Fibroblast of mammary gland (primary cell): ENCODE data around the gene CD209.
"Not testable (repeated sequence)": the region's sequence is repeated elsewhere in the genome, so short reads cannot be mapped to it uniquely, and the experiment has no call there.

Source experiments
- DNase-seq: peaks from one replicate; pipeline ENCODE4 v3.0.0-alpha.2; 2010; ENCODE audit warnings: low read depth
- H3K4me3 ChIP-seq: 2 replicates; pipeline ENCODE4 v1.5.1; 2011; ENCODE audit warnings: low read depth, mild to moderate bottlenecking, low read length, moderate library complexity; ENCODE audit not compliant: control insufficient read depth
- TF ChIP-seq, protein P1 (sequence below): conservative IDR thresholded peaks from 2 replicates; pipeline ENCODE4 v1.5.1; 2011; ENCODE audit warnings: low read depth, low read length, inconsistent platforms; ENCODE audit not compliant: control insufficient read depth, insufficient read depth

CD209 gene, protein sequence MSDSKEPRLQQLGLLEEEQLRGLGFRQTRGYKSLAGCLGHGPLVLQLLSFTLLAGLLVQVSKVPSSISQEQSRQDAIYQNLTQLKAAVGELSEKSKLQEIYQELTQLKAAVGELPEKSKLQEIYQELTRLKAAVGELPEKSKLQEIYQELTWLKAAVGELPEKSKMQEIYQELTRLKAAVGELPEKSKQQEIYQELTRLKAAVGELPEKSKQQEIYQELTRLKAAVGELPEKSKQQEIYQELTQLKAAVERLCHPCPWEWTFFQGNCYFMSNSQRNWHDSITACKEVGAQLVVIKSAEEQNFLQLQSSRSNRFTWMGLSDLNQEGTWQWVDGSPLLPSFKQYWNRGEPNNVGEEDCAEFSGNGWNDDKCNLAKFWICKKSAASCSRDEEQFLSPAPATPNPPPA

DNA sequence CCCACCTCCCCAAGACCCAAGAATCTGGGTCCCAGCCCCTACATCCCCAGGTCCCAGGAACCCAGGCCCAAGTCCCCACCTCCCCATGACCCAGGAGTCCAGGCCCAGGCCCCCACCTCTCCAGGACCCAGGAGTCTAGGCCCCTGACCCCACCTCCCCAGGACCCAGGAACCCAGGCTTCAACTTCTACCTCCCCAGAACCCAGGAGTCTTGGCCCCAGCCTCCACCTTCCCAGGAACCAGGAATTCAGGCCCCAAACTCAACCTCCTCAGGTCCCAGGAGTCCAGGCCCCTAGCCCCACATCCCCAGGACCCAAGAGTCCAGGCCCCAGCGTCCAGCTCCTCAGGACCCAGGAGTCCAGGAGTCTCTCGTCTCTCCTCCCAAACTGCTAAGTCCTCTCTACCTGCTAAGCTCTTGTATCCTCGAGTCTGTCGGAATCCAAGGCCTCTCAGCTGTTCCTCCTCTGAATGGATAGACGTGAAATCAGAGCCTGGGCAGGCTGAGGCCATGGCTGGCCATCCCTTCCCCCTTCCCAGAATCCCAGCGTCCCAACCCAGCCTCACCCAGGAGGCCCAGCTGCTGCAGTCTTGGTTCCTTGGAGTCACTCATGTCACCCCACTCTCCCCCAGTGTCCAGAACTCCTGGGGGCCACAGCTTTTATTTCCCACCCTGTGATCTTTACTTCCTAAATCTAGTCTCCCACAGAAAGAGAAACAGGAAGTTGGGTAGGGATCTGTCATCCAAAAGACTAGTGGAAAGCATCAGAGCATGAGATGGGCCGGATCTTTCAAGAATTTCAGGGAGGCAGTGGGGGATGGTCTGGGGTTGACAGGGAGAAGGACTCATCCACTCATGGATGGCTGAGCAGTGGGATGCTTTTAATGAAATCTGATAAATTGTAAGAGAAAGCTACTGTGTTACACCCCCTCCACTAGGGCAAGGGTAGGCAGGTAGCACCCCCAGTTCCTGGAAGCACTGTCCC lies at the start of gene CD209:
Gene CD209 (minus strand): TSS at position 632 of the 982 bp plus-strand sequence. CDS start 23 bp downstream, at position 609.
- no peak within 1 kb of the TSS for H3K4me3 ChIP-seq
- no peak for DNase-seq
- TF ChIP-seq, protein P1, sequence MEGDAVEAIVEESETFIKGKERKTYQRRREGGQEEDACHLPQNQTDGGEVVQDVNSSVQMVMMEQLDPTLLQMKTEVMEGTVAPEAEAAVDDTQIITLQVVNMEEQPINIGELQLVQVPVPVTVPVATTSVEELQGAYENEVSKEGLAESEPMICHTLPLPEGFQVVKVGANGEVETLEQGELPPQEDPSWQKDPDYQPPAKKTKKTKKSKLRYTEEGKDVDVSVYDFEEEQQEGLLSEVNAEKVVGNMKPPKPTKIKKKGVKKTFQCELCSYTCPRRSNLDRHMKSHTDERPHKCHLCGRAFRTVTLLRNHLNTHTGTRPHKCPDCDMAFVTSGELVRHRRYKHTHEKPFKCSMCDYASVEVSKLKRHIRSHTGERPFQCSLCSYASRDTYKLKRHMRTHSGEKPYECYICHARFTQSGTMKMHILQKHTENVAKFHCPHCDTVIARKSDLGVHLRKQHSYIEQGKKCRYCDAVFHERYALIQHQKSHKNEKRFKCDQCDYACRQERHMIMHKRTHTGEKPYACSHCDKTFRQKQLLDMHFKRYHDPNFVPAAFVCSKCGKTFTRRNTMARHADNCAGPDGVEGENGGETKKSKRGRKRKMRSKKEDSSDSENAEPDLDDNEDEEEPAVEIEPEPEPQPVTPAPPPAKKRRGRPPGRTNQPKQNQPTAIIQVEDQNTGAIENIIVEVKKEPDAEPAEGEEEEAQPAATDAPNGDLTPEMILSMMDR, result no peak

DNA sequence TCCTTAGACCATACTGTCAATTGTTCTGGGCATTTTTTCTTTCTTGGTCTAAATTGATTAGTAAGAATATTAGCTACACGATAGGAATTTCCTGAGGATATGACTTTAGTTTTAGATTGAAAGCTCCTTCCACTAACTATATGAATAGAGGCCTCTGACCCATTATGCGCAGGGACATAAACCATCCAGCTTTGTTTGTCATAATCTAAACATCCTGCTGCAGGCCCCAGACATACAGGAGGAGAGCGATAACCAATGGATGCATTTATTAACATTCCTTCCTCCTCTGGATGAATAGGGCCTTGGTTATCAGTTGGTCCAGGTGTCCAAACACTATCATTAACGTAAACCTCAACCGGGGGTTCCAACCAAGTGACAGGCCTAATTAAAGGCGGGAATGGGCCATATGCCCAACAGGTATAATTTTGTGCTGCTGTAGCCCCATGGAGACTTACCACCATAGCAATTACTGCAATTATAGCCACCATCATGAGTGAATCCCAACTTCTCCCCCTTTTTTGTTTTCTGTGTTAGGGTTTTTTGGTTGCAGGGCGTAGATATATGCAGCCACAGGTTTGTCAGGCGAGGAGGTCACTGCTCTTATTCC lies 48.3 kb upstream of the CD209 start:
- no peak overlapping the region for H3K4me3 ChIP-seq
- TF ChIP-seq, protein P1, result no peak
- no peak for DNase-seq

DNA sequence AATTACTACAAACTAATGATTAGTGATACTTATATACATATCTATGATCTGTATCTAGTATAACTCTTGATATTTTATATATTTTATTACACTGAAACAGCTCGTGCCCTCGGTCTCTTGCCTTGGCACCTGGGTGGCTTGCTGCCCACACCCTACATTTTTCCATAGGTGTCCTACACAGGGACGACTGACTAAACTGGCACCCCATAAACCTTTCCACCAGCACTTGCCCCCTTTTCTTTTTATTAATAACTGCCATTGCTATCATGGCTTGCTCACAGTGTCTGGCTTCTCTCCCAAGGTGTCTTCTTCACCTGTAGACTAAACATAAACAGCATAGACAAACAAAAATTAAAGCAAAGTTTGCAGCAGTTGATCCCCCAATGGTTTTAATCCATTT lies 46.2 kb upstream of the CD209 start:
- DNase-seq, result no peak
- TF ChIP-seq, protein P1, result no peak
- no peak overlapping the region for H3K4me3 ChIP-seq

DNA sequence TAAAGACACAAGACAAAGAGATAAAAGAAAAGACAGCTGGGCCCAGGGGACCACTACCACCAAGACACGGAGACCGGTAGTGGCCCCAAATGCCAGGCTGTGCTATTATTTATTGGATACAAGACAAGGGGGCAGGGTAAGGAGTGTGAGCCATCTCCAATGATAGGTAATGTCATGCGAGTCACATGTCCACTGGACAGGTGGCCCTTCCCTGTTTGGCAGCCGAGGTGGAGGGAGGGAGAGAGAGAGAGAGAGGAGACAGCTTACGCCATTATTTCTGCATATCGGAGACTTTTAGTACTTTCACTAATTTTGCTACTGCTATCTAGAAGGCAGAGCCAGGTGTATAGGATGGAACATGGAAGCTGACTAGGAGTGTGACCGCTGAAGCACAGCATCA lies 45.4 kb upstream of the CD209 start:
- not testable (repeated sequence) for H3K4me3 ChIP-seq, DNase-seq

DNA sequence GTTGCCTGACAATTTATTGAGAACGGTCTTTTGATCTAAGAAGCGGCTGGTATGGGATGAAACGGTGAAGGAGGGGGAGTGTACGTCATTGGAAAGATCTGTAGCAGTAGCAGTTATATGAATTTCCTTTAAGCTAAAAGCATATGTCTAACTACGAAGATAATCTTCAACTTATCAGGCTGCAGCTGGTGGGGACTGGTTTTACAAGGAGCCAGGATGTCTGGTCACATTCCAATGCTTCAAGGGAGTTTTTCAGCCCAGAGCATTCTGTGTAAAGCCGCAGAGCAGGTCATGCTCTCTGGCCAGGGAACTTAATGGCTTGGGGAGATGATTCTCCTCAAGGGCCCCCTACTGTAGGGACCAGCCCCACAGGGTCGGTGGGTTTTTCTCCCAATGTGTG lies 44.9 kb upstream of the CD209 start:
- DNase-seq, result no peak
- H3K4me3 ChIP-seq, result no peak overlapping the region
- TF ChIP-seq, protein P1, result no peak

DNA sequence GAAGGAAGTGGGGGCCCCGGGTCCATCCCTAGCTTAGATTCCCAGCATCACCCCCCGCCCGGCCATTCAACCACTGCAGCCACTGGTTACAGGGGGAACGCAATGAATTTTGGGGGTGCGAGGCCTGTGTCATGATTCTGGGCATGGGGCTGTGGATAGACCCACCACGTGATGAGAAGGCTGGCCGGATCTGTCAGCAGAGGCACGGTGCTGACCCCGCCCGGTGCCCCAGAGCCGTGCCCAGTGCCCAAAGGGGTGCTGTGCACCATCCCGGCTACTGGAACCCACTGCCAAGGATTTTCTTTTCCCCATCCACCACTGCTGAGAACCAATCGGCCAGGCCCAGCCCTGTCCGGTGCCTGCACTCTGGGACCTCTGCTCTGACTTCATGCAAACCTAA lies 43.1 kb upstream of the CD209 start:
- H3K4me3 ChIP-seq, result no peak overlapping the region
- TF ChIP-seq, protein P1, result no peak
- no peak for DNase-seq
